GM12878 (cell line): Measurements from ENCODE around the gene KRTAP5-7. TPM values are rescaled to one million over a fixed set of nuclear protein-coding genes. Genes with fewer than 3 reads are reported as not detected.

ENCODE experiments used
- ATAC-seq: fragments of 200-7000 bp; cut with Tn5 transposase; 3 replicates; pipeline ENCODE4 v1.9.1; 2020; ENCODE audit warnings: mild to moderate bottlenecking, moderate library complexity
- BruUV-seq: library from RNA; stranded (reverse); fragments of 400-500 nt; replicated peaks from 2 replicates; lab custom pipeline; 2021; lab: Mats Ljungman, UMichigan
- CTCF ChIA-PET: fragments of 300-600 bp; sonication (Branson Sonifier 250); formaldehyde crosslinking; extraction: SDS; loops from one replicate; lab custom pipeline; 2021; ENCODE audit warnings: inconsistent platforms; lab: Yijun Ruan, JAX
- POLR2A ChIA-PET: fragments of 350-600 bp; formaldehyde crosslinking; extraction: SDS; loops from one replicate; lab custom pipeline; 2021; ENCODE audit warnings: inconsistent platforms; lab: Charles Lee
- RAD21 ChIA-PET: fragments of 300-600 bp; sonication (Branson Sonifier 250); formaldehyde crosslinking; loops from one replicate; lab custom pipeline; 2023; ENCODE audit warnings: antibody characterized with exemption; ENCODE audit not compliant: unreplicated experiment; lab: Charles Lee
- SMC1A ChIA-PET: fragments of 300-600 bp; sonication (Branson Sonifier 250); formaldehyde crosslinking; loops from one replicate; lab custom pipeline; 2023; ENCODE audit not compliant: unreplicated experiment, uncharacterized antibody; lab: Charles Lee
- DNase-seq: peaks from one replicate; pipeline ENCODE4 v3.0.0-alpha.2; 2011; ENCODE audit warnings: low read depth, low spot score
- FAIRE-seq: peaks from 3 replicates; lab custom pipeline; 2011; peaks lifted over from hg19 to GRCh38; lab: Jason Lieb, UNC
- H2AFZ ChIP-seq: 2 replicates; pipeline ENCODE4 v1.6.0; 2011; ENCODE audit warnings: low read depth, low read length, control low read depth; ENCODE audit not compliant: control insufficient read depth
- H3K27ac ChIP-seq: 2 replicates; pipeline ENCODE4 v1.5.1; 2011; ENCODE audit warnings: control low read depth; ENCODE audit not compliant: control insufficient read depth, insufficient read depth
- H3K27me3 ChIP-seq, 2 experiments: replicated peaks in 1 of 2; 2 replicates each; pipeline versions ENCODE4 v1.6.0 to v1.6.1; 2011; ENCODE audit warnings: low read length in 1 of 2; ENCODE audit not compliant: control insufficient read depth in 2 of 2, insufficient read depth in 2 of 2
- H3K36me3 ChIP-seq, 2 experiments: 2 replicates each; pipeline ENCODE4 v1.5.1; 2011; ENCODE audit warnings: low read length in 1 of 2; ENCODE audit not compliant: control insufficient read depth in 2 of 2, insufficient read depth in 2 of 2
- H3K4me1 ChIP-seq: 2 replicates; pipeline ENCODE4 v1.6.1; 2011; ENCODE audit warnings: mild to moderate bottlenecking, low read length, moderate library complexity, mixed read lengths; ENCODE audit not compliant: control insufficient read depth, insufficient read depth
- H3K4me2 ChIP-seq: 2 replicates; pipeline ENCODE4 v1.6.0; 2011; ENCODE audit warnings: control low read depth; ENCODE audit not compliant: control insufficient read depth, insufficient read depth
- H3K4me3 ChIP-seq: fragments of 200-600 bp; sonication (generic); 2 replicates; pipeline ENCODE4 v1.5.1; 2016
- H3K79me2 ChIP-seq: 2 replicates; pipeline ENCODE4 v1.6.0; 2011; ENCODE audit warnings: low read length; ENCODE audit not compliant: control insufficient read depth, insufficient read depth
- H3K9ac ChIP-seq: 2 replicates; pipeline ENCODE4 v1.8.0; 2011; ENCODE audit warnings: low read length, control low read depth, mixed read lengths; ENCODE audit not compliant: control insufficient read depth, insufficient read depth
- H3K9me3 ChIP-seq: replicated peaks from 3 replicates; pipeline ENCODE4 v1.5.1; 2011; ENCODE audit warnings: mild to moderate bottlenecking, low read length; ENCODE audit not compliant: control insufficient read depth, insufficient read depth
- H4K20me1 ChIP-seq: 2 replicates; pipeline ENCODE4 v1.6.0; 2011; ENCODE audit not compliant: control insufficient read depth, insufficient read depth
- ASH2L ChIP-seq: fragments of 300-600, 200-600 bp; sonication (generic); IDR thresholded peaks from 2 replicates; pipeline ENCODE4 v1.6.1; 2017; ENCODE audit warnings: low read depth, mild to moderate bottlenecking, borderline replicate concordance
- FOXK2 ChIP-seq: fragments of 450-650 bp; IDR thresholded peaks from 2 replicates; pipeline ENCODE4 v1.6.1; 2017; ENCODE audit warnings: mild to moderate bottlenecking, moderate library complexity
- HDAC6 ChIP-seq: fragments of 200-600 bp; sonication (generic); IDR thresholded peaks from one replicate; pipeline ENCODE4 v1.8.0; 2017; ENCODE audit warnings: antibody characterized with exemption; ENCODE audit not compliant: unreplicated experiment
- PML ChIP-seq: IDR thresholded peaks from 2 replicates; pipeline ENCODE4 v1.6.1; 2012; ENCODE audit warnings: low read length, inconsistent platforms
- RAD51 ChIP-seq: fragments of 450-650 bp; IDR thresholded peaks from 2 replicates; pipeline ENCODE4 v1.6.1; 2016; ENCODE audit warnings: moderate library complexity, mild to moderate bottlenecking, inconsistent platforms
- RELA ChIP-seq: fragments of 450-650 bp; IDR thresholded peaks from 2 replicates; pipeline ENCODE4 v1.8.0; 2014; ENCODE audit warnings: borderline replicate concordance; ENCODE audit not compliant: partially characterized antibody
- SUPT20H ChIP-seq: IDR thresholded peaks from 2 replicates; pipeline ENCODE4 v1.6.1; 2011; ENCODE audit warnings: low read depth, mild to moderate bottlenecking, low read length, moderate library complexity, borderline replicate concordance; ENCODE audit not compliant: control insufficient read depth
- in situ Hi-C: fragments of 300-500 bp; cut with MboI; formaldehyde crosslinking; loops from 9 replicates; pipeline ENCODE4 v1.14.3; 2018; ENCODE audit warnings: mixed read lengths
- intact Hi-C: fragments of 100-400 bp; cut with micrococcal nuclease; formaldehyde crosslinking; loops from one replicate; pipeline ENCODE4 v1.14.2; 2022; ENCODE audit not compliant: unreplicated experiment
- polyA plus RNA-seq, 11 experiments: library from polyadenylated mRNA; depleted of rRNA in 4 of 11; unstranded in 6 of 11; stranded (reverse) in 5 of 11; fragments of >200 nt; fragmentation: Nextera tagmentation in 4 of 11; fragmentation: Illumina TruSeq in 1 of 11; extraction: Ambion mirVana in 4 of 11; extraction: Trizol in 1 of 11; gene quantifications; 1 replicate in 1 of 11; 2 replicates in 10 of 11; pipeline versions ENCODE4 v1.2.1 to v1.2.3, GENCODE V29; 2011 to 2016; ENCODE audit warnings: inconsistent platforms in 2 of 11, missing spikeins in 2 of 11, low read depth in 1 of 11
- total RNA-seq, 4 experiments: library from RNA; depleted of rRNA in 3 of 4; stranded (reverse); fragments of >200 nt in 3 of 4; fragmentation: Illumina TruSeq in 1 of 4; extraction: Trizol in 1 of 4; gene quantifications; 2 replicates each; pipeline versions ENCODE4 v1.2.1 to v1.2.3, GENCODE V29; 2013 to 2021
- TF ChIP-seq, protein P1 (sequence below): fragments of 150-350 bp; IDR thresholded peaks from 2 replicates; pipeline ENCODE4 v1.6.1; 2014; ENCODE audit warnings: mild to moderate bottlenecking, low read depth, low read length

KRTAP5-7 gene
- total and polyA plus RNA-seq, 10 of the 15 experiments (the other 5 are each of a cell fraction or from before 2014, with no cell fraction given): 0.07 to 0.23 (median 0.19) TPM; not detected in 6

DNA sequence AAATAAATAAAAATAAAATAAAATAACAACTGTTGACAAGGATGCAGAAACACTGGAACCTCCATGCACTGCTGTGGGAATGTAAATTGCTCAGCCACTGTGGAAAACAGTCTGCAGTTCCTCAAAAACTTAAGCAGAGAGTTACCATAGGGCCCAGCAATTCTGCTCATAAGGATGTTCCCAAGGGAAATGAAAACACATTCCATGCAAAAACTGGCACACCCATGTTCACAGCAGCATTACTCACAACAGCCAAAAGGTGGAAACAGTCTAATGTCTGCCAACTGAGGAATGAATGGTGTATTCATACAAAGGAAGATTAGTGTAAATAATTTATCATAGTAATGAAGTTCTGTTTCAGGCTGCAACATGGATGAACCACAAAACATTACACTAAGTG is 35.1 kb downstream of the KRTAP5-7 start:
- CTCF ChIA-PET: interaction anchor here (2.0 kb wide), 1 partner anchor 10 kb away, joined by 7 read pairs; no protein-coding TSS in a partner anchor
- Histone ChIP-seq H3K4me3 (no peak overlapping the region), H2AFZ (no peak overlapping the region), H3K9me3 (no peaks in the 10 kb centered on the region), H3K79me2 (no peaks in the 10 kb centered on the region), H3K27me3 (no peaks in the 10 kb centered on the region), H3K4me2 (no peak overlapping the region), H3K9ac (no peak overlapping the region), H3K27ac (no peak overlapping the region), H4K20me1 (no peaks in the 10 kb centered on the region), H3K4me1 (no peaks in the 10 kb centered on the region), H3K36me3 (no peaks in the 10 kb centered on the region)
- DNase-seq: no peak
- SMC1A ChIA-PET: no interaction called here
- no peak for TF ChIP-seq PML
- TF ChIP-seq, protein P1, sequence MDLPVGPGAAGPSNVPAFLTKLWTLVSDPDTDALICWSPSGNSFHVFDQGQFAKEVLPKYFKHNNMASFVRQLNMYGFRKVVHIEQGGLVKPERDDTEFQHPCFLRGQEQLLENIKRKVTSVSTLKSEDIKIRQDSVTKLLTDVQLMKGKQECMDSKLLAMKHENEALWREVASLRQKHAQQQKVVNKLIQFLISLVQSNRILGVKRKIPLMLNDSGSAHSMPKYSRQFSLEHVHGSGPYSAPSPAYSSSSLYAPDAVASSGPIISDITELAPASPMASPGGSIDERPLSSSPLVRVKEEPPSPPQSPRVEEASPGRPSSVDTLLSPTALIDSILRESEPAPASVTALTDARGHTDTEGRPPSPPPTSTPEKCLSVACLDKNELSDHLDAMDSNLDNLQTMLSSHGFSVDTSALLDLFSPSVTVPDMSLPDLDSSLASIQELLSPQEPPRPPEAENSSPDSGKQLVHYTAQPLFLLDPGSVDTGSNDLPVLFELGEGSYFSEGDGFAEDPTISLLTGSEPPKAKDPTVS: no peak
- no peak for TF ChIP-seq HDAC6
- no peak for TF ChIP-seq FOXK2
- TF ChIP-seq RELA: no peak
- TF ChIP-seq ASH2L: no peak
- no peak for TF ChIP-seq SUPT20H
- no peak for TF ChIP-seq RAD51
- ATAC-seq: no peak
- FAIRE-seq: no peak
- POLR2A ChIA-PET: no interaction called here
- in situ Hi-C loops: no loop called here
- RAD21 ChIA-PET: no interaction called here
- BruUV-seq: no TSS peak
- intact Hi-C loops: loop anchor here (10.0 kb wide), 1 partner anchor 137 kb away; no protein-coding TSS in a partner anchor
